Measurements from ENCODE around the gene GPR107. TPM values are rescaled to one million over a fixed set of nuclear protein-coding genes. Genes with fewer than 3 reads are reported as not detected.

Gene GPR107
- total and polyA plus RNA-seq, 2 of the 8 experiments (the other 6 are each of a cell fraction or from before 2014, with no cell fraction given): 19.3 to 30.7 TPM

GRCh38 chr9:130185490-130186031 is 131.9 kb downstream of the GPR107 start:
- no peak for FAIRE-seq
- H4K8ac ChIP-seq (ENCODE audit: extremely low read depth, insufficient read depth, low read length): no peak overlapping the region; the same call in none of the 2 replicates
- no peak for DNase-seq (ENCODE audit: low read depth in 1 of 2, low spot score in 2 of 2)
- no peak overlapping the region for H3K56ac ChIP-seq (replicated peaks; ENCODE audit: insufficient read length, low read depth, low read length)
- WGBS, 2 experiments (ENCODE audit: extremely low coverage in 1 of 2, insufficient coverage in 1 of 2, insufficient read length in 1 of 2, insufficient replicate concordance in 2 of 2, low coverage in 1 of 2, low lambda C conversion rate in 2 of 2, missing lambda C conversion rate in 1 of 2): 57% methylated on average over 16 of the region's 17 CpGs; no CpG with 5 or more reads in 1 of the 2 experiments
- H3K4ac ChIP-seq (replicated peaks; ENCODE audit: insufficient read length, low read depth, low read length): no peak overlapping the region
- H3K79me1 ChIP-seq (ENCODE audit: low read depth, low read length): peaks cover 26% of the 10 kb centered on the region
- H2BK5ac ChIP-seq (ENCODE audit: low read depth, low read length): peak overlapping the region; percentile 77
- no peak overlapping the region for H2BK120ac ChIP-seq (replicated peaks; ENCODE audit: low read depth, low read length)
- CTCF ChIA-PET (ENCODE audit: partially characterized antibody): interaction anchor here (0.9 to 4.9 kb wide), 12 partner anchors 11 to 158 kb away, joined by 3 to 20 read pairs (median 4); no protein-coding TSS in a partner anchor
- H3K27me3 ChIP-seq (replicated peaks in 1 of 4; ENCODE audit: control insufficient read depth in 3 of 4, extremely low read depth in 1 of 4, insufficient read depth in 3 of 4, low read length in 3 of 4): no peaks in the 10 kb centered on the region
- peak overlapping the region in 1 of 4 experiments; percentile 20; a peak in 1 of 8 replicates for H3K4me3 ChIP-seq (ENCODE audit: extremely low read depth in 1 of 4, insufficient read depth in 2 of 4, low read depth in 3 of 4, low read length in 4 of 4)
- H3K14ac ChIP-seq (ENCODE audit: insufficient read length): no peak overlapping the region
- H3K27ac ChIP-seq (ENCODE audit: low read depth, low read length): no peak overlapping the region; the same call in 1 of the 2 replicates
- no peak for TF ChIP-seq JUND (IDR thresholded peaks at IDR 0.05; ENCODE audit: low read length)
- TF ChIP-seq GABPA (IDR thresholded peaks at IDR 0.05; ENCODE audit: borderline replicate concordance, insufficient read depth, low read length): 0 out of 2 replicates have a peak, but pooled peaks have one; percentile 17
- H2BK15ac ChIP-seq (ENCODE audit: low read length): no peak overlapping the region
- peak overlapping the region; percentile 56 for H4K91ac ChIP-seq (replicated peaks; ENCODE audit: insufficient read length, low read length)
- no peaks in the 10 kb centered on the region for H3K36me3 ChIP-seq (ENCODE audit: control insufficient read depth in 2 of 4, insufficient read depth in 4 of 4, low read length in 3 of 4)
- H2BK12ac ChIP-seq (ENCODE audit: low read depth, low read length): no peak overlapping the region
- no peaks in the 10 kb centered on the region for H3K9me3 ChIP-seq (ENCODE audit: insufficient read depth in 2 of 2, low read depth in 1 of 2, low read length in 1 of 2)
- H3K23ac ChIP-seq (ENCODE audit: insufficient read length): no peak overlapping the region
- H3K18ac ChIP-seq (ENCODE audit: extremely low read depth, low read length): no peak overlapping the region
- no peaks in the 10 kb centered on the region for H3K23me2 ChIP-seq (ENCODE audit: low read depth, low read length)
- peak overlapping the region; percentile 9 for H4K5ac ChIP-seq (ENCODE audit: insufficient read length, low read depth, low read length)
- peaks cover 0 to 42% (median 35%) of the 10 kb centered on the region in 4 experiments; a peak in 6 of 7 replicates for H3K4me1 ChIP-seq (replicated peaks in 1 of 4; ENCODE audit: control insufficient read depth in 3 of 4, insufficient read depth in 4 of 4, low read length in 3 of 4)
- POLR2A ChIA-PET (ENCODE audit: partially characterized antibody): interaction anchor here (0.7 to 1.3 kb wide), 3 partner anchors 11 to 51 kb away, joined by 3 to 4 read pairs (median 4); no protein-coding TSS in a partner anchor
- no peak overlapping the region for H3K9ac ChIP-seq (replicated peaks in 1 of 4; ENCODE audit: extremely low read depth in 1 of 4, low read depth in 3 of 4, low read length in 3 of 4)
- peaks cover 0 to 6% of the 10 kb centered on the region in 2 experiments for H4K20me1 ChIP-seq (replicated peaks in 1 of 2; ENCODE audit: control insufficient read depth in 1 of 2, insufficient read depth in 2 of 2, low read length in 2 of 2)
- H3K79me2 ChIP-seq (ENCODE audit: control insufficient read depth in 1 of 2, insufficient read depth in 2 of 2, low read length in 2 of 2): peaks cover 0 to 28% of the 10 kb centered on the region in 2 experiments; a peak in 2 of 4 replicates
- H2BK20ac ChIP-seq (ENCODE audit: low read length): peak overlapping the region; percentile 6; the same call in 1 of the 2 replicates
- H3K4me2 ChIP-seq (ENCODE audit: insufficient read depth in 1 of 2, low read depth in 2 of 2, low read length in 2 of 2): peak overlapping the region in 1 of 2 experiments; percentile 36; a peak in 2 of 4 replicates
- H2AFZ ChIP-seq (ENCODE audit: low read length): no peak overlapping the region
- no peak overlapping the region; the same call in 1 of the 2 replicates for H2AK5ac ChIP-seq (ENCODE audit: low read depth, low read length)
